Ascending aorta (tissue), 2 donors: ENCODE measurements around the gene RGR. TPM values are rescaled to one million over a fixed set of nuclear protein-coding genes. Genes with fewer than 3 reads are reported as not detected.

Experiments used
- DNase-seq, 2 donors: peaks; one replicate each; pipeline ENCODE4 v3.0.0-alpha.2; 2019; ENCODE audit warnings: low spot score in 2 of 2
- H3K27ac ChIP-seq, 2 donors: fragments of 200-600 bp; sonication (generic); one replicate each; pipeline ENCODE4 v1.5.1; 2016 to 2017; ENCODE audit warnings: mild to moderate bottlenecking in 1 of 2
- H3K27me3 ChIP-seq: fragments of 200-600 bp; sonication (generic); one replicate; pipeline ENCODE4 v1.5.1; 2017
- H3K36me3 ChIP-seq, 2 donors: fragments of 200-600 bp; sonication (generic); one replicate each; pipeline ENCODE4 v1.5.1; 2016
- H3K4me1 ChIP-seq, 2 donors: fragments of 200-600 bp; sonication (generic); one replicate each; pipeline ENCODE4 v1.5.1; 2016 to 2017; ENCODE audit warnings: mild to moderate bottlenecking in 1 of 2
- H3K4me3 ChIP-seq, 2 donors: fragments of 200-600 bp; sonication (generic); one replicate each; pipeline ENCODE4 v1.5.1; 2016 to 2017; ENCODE audit warnings: mild to moderate bottlenecking in 1 of 2
- H3K9me3 ChIP-seq, 2 donors: fragments of 200-600 bp; sonication (generic); one replicate each; pipeline ENCODE4 v1.5.1; 2016
- CTCF ChIP-seq, 3 experiments: fragments of 200-600 bp in 2 of 3; fragments of 450-650 bp in 1 of 3; sonication (generic) in 2 of 3; IDR thresholded peaks; one replicate each; pipeline ENCODE4 v1.5.1; 2016 to 2019; ENCODE audit warnings: antibody characterized with exemption in 3 of 3, mild to moderate bottlenecking in 1 of 3, moderate library complexity in 1 of 3
- intact Hi-C: fragments of 100-400 bp; cut with DNase I; formaldehyde crosslinking; loops from one replicate; pipeline ENCODE4 v1.15.1; 2023
- total RNA-seq: library from RNA; depleted of rRNA; stranded (reverse); fragments of >200 nt; gene quantifications from one replicate; pipeline ENCODE4 v1.1.0, GENCODE V29; 2016

Gene RGR, protein sequence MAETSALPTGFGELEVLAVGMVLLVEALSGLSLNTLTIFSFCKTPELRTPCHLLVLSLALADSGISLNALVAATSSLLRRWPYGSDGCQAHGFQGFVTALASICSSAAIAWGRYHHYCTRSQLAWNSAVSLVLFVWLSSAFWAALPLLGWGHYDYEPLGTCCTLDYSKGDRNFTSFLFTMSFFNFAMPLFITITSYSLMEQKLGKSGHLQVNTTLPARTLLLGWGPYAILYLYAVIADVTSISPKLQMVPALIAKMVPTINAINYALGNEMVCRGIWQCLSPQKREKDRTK
- total RNA-seq = not detected

GRCh38 chr10:84244651-84245270 is at the start of gene RGR:
Gene RGR, plus strand, starts transcription at chr10:84245053. Its CDS starts 38 bp downstream, at chr10:84245091.
- intact Hi-C loops = no loop called here
- H3K9me3 ChIP-seq = no peaks in the 10 kb centered on the region
- no peak within 1 kb of the TSS for H3K27ac ChIP-seq
- no peaks in the 10 kb centered on the region for H3K27me3 ChIP-seq
- no peak for DNase-seq
- TF ChIP-seq CTCF (IDR thresholded peaks at IDR 0.05) = no peak
- no peak within 1 kb of the TSS for H3K4me3 ChIP-seq
- H3K36me3 ChIP-seq = no peaks in the 10 kb centered on the region
- H3K4me1 ChIP-seq = no peaks in the 10 kb centered on the region

- no peak for TF ChIP-seq CTCF (IDR thresholded peaks at IDR 0.05)
- Histone ChIP-seq H3K4me1 (no peaks in the 10 kb centered on the region), H3K27ac (no peak overlapping the region), H3K27me3 (no peaks in the 10 kb centered on the region), H3K9me3 (no peaks in the 10 kb centered on the region), H3K36me3 (no peaks in the 10 kb centered on the region), H3K4me3 (no peak overlapping the region)
- no peak for DNase-seq
- intact Hi-C loops = no loop called here
These were observed 48.8 kb upstream of the RGR start for GRCh38 chr10:84196083-84196482.

GRCh38 chr10:84196941-84197340 is 47.9 kb upstream of the RGR start:
- Histone ChIP-seq H3K9me3 (no peaks in the 10 kb centered on the region), H3K27me3 (no peaks in the 10 kb centered on the region), H3K27ac (no peak overlapping the region), H3K36me3 (no peaks in the 10 kb centered on the region), H3K4me3 (no peak overlapping the region), H3K4me1 (no peaks in the 10 kb centered on the region)
- intact Hi-C loops = no loop called here
- TF ChIP-seq CTCF (IDR thresholded peaks at IDR 0.05) = no peak
- DNase-seq = no peak

DNA sequence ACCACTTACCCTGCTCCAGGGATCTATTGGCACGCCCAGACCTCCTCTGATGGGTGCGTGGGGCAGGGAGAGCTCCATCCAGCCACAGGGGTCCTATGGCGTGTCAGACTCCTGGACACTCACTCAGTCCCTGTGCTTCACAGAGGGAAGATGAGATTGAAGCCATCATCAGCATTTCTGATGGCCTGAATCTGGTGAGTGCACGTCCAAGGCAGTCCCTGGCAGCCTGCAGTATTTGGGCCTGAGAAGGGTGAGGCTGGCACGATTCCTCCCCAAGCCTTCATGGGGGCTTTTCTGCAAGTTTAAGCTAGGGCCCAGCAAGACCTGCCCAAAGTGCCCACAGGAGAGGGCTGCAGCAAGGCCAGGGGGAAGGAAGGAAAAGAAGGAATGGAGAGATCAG is 47.2 kb upstream of the RGR start:
- intact Hi-C loops = no loop called here
- H3K9me3 ChIP-seq = no peaks in the 10 kb centered on the region

GRCh38 chr10:84198206-84198915 is 46.5 kb upstream of the RGR start:
- no peaks in the 10 kb centered on the region for H3K4me1 ChIP-seq
- intact Hi-C loops = no loop called here
- DNase-seq = no peak
- H3K36me3 ChIP-seq = no peaks in the 10 kb centered on the region
- H3K9me3 ChIP-seq = no peaks in the 10 kb centered on the region
- no peak overlapping the region for H3K4me3 ChIP-seq
- no peak for TF ChIP-seq CTCF (IDR thresholded peaks at IDR 0.05)
- no peak overlapping the region for H3K27ac ChIP-seq
- H3K27me3 ChIP-seq = no peaks in the 10 kb centered on the region

More for the DNA sequence above, 47.2 kb upstream of the RGR start:
- Histone ChIP-seq H3K4me3 (no peak overlapping the region), H3K27me3 (no peaks in the 10 kb centered on the region), H3K27ac (no peak overlapping the region), H3K4me1 (no peaks in the 10 kb centered on the region), H3K36me3 (no peaks in the 10 kb centered on the region)
- no peak for DNase-seq
- TF ChIP-seq CTCF (IDR thresholded peaks at IDR 0.05) = no peak
